ENCODE measurements around the gene SDK1.

GRCh38 chr7:3928727-3929515, 627.9 kb downstream of the SDK1 start:
- no peak for TF ChIP-seq POLR2A (IDR thresholded peaks at IDR 0.05)
- TF ChIP-seq CTCF (IDR thresholded peaks at IDR 0.05), result no peak

Measured in vagina (tissue), 2 donors.